Measurements from ENCODE around the gene NEK6.

Gene NEK6

GRCh38 chr9:124334568-124335319, 77.0 kb downstream of the NEK6 start:
- DNase-seq (ENCODE audit: low read depth) = no peak
- H3K4me3 ChIP-seq (ENCODE audit: low read depth, low read length) = no peak overlapping the region
- TF ChIP-seq MYC (IDR thresholded peaks at IDR 0.05; ENCODE audit: low read depth, low read length) (no peak), MAX (IDR thresholded peaks at IDR 0.05; ENCODE audit: low read depth, low read length) (no peak), CTCF (IDR thresholded peaks at IDR 0.05; ENCODE audit: low read depth, low read length) (no peak), POLR2A (IDR thresholded peaks at IDR 0.05; ENCODE audit: extremely low read depth, insufficient read length) (no peak)

- DNase-seq (ENCODE audit: low read depth) = no peak
- no peak overlapping the region for H3K4me3 ChIP-seq (ENCODE audit: low read depth, low read length)
- TF ChIP-seq MAX (IDR thresholded peaks at IDR 0.05; ENCODE audit: low read depth, low read length) (no peak), MYC (IDR thresholded peaks at IDR 0.05; ENCODE audit: low read depth, low read length) (no peak), CTCF (IDR thresholded peaks at IDR 0.05; ENCODE audit: low read depth, low read length) (no peak), POLR2A (IDR thresholded peaks at IDR 0.05; ENCODE audit: extremely low read depth, insufficient read length) (no peak)
These were observed 77.6 kb downstream of the NEK6 start for GRCh38 chr9:124335320-124335707.

GRCh38 chr9:124337562-124337961, 79.8 kb downstream of the NEK6 start:
- TF ChIP-seq MYC (IDR thresholded peaks at IDR 0.05; ENCODE audit: low read depth, low read length) (no peak), POLR2A (IDR thresholded peaks at IDR 0.05; ENCODE audit: extremely low read depth, insufficient read length) (no peak), CTCF (IDR thresholded peaks at IDR 0.05; ENCODE audit: low read depth, low read length) (no peak), MAX (IDR thresholded peaks at IDR 0.05; ENCODE audit: low read depth, low read length) (no peak)
- no peak for DNase-seq (ENCODE audit: low read depth)
- no peak overlapping the region for H3K4me3 ChIP-seq (ENCODE audit: low read depth, low read length)

GRCh38 chr9:124339603-124340146, 81.9 kb downstream of the NEK6 start:
- no peak for DNase-seq (ENCODE audit: low read depth)
- no peak overlapping the region for H3K4me3 ChIP-seq (ENCODE audit: low read depth, low read length)
- TF ChIP-seq POLR2A (IDR thresholded peaks at IDR 0.05; ENCODE audit: extremely low read depth, insufficient read length) = no peak
- TF ChIP-seq CTCF (IDR thresholded peaks at IDR 0.05; ENCODE audit: low read depth, low read length) = no peak
- no peak for TF ChIP-seq MYC (IDR thresholded peaks at IDR 0.05; ENCODE audit: low read depth, low read length)
- no peak for TF ChIP-seq MAX (IDR thresholded peaks at IDR 0.05; ENCODE audit: low read depth, low read length)

GRCh38 chr9:124340219-124341069, 82.7 kb downstream of the NEK6 start:
- DNase-seq (ENCODE audit: low read depth) = no peak
- no peak overlapping the region for H3K4me3 ChIP-seq (ENCODE audit: low read depth, low read length)
- TF ChIP-seq MAX (IDR thresholded peaks at IDR 0.05; ENCODE audit: low read depth, low read length) (no peak), POLR2A (IDR thresholded peaks at IDR 0.05; ENCODE audit: extremely low read depth, insufficient read length) (no peak), MYC (IDR thresholded peaks at IDR 0.05; ENCODE audit: low read depth, low read length) (no peak), CTCF (IDR thresholded peaks at IDR 0.05; ENCODE audit: low read depth, low read length) (no peak)

Data from NB4 (cell line).